Measurements from ENCODE around the gene EEPD1.
A peak's percentile ranks its signal among the peaks of the same experiment; 100 is the strongest.
"Not testable (repeated sequence)": the region's sequence is repeated elsewhere in the genome, so short reads cannot be mapped to it uniquely, and the experiment has no call there.

The EEPD1 gene

GRCh38 chr7:36217961-36218284 lies 64.9 kb downstream of the EEPD1 start:
- DNase-seq = no peak

- no peak for DNase-seq
These were observed 66.4 kb downstream of the EEPD1 start for GRCh38 chr7:36219429-36219828.

GRCh38 chr7:36223851-36224250 lies 70.8 kb downstream of the EEPD1 start:
- DNase-seq = no peak

GRCh38 chr7:36224934-36225858 lies 72.1 kb downstream of the EEPD1 start:
- no peak for DNase-seq

- DNase-seq = no peak
These were observed 73.1 kb downstream of the EEPD1 start for GRCh38 chr7:36226151-36226550.

- no peak for DNase-seq
These were observed 74.2 kb downstream of the EEPD1 start for GRCh38 chr7:36227223-36227622.

- DNase-seq = no peak
These were observed 75.0 kb downstream of the EEPD1 start for GRCh38 chr7:36228039-36228438.

- DNase-seq = no peak
These were observed 78.4 kb downstream of the EEPD1 start for GRCh38 chr7:36231406-36231805.

- DNase-seq = no peak
These were observed 79.5 kb downstream of the EEPD1 start for GRCh38 chr7:36232555-36232954.

- no peak for DNase-seq
These were observed 80.0 kb downstream of the EEPD1 start for GRCh38 chr7:36232971-36233550.

- no peak for DNase-seq
These were observed 83.0 kb downstream of the EEPD1 start for GRCh38 chr7:36236073-36236472.

GRCh38 chr7:36238138-36238537 lies 85.1 kb downstream of the EEPD1 start:
- DNase-seq = no peak

GRCh38 chr7:36243356-36243755 lies 90.3 kb downstream of the EEPD1 start:
- not testable (repeated sequence) for DNase-seq

GRCh38 chr7:36244001-36244400 lies 90.9 kb downstream of the EEPD1 start:
- not testable (repeated sequence) for DNase-seq

GRCh38 chr7:36244429-36244828 lies 91.4 kb downstream of the EEPD1 start:
- DNase-seq = no peak

GRCh38 chr7:36245684-36246299 lies 92.7 kb downstream of the EEPD1 start:
- no peak for DNase-seq

GRCh38 chr7:36249091-36249490 lies 96.0 kb downstream of the EEPD1 start:
- DNase-seq = no peak

GRCh38 chr7:36253699-36254098 lies 100.6 kb downstream of the EEPD1 start:
- DNase-seq = no peak

GRCh38 chr7:36258510-36259259 lies 105.6 kb downstream of the EEPD1 start:
- DNase-seq = peak; percentile 75

- no peak for DNase-seq
These were observed 107.4 kb downstream of the EEPD1 start for GRCh38 chr7:36260481-36260880.

- DNase-seq = no peak
These were observed 108.1 kb downstream of the EEPD1 start for GRCh38 chr7:36261019-36261754.

GRCh38 chr7:36262309-36263094 lies 109.4 kb downstream of the EEPD1 start:
- no peak for DNase-seq

All from DMS79 treated with DMSO at 0.1 percent for 48 hours (cell line).